ENCODE results near the gene COLEC12.

COLEC12 gene

GRCh38 chr18:350953-351572 is 149.4 kb downstream of the COLEC12 start:
- Mint-ChIP-seq H3K36me3 (no peaks in the 10 kb centered on the region), H3K9me3 (ENCODE audit: low read depth) (no peaks in the 10 kb centered on the region), H3K27me3 (peaks cover 10% of the 10 kb centered on the region), H3K4me1 (ENCODE audit: low read depth) (no peaks in the 10 kb centered on the region), H3K4me3 (no peak overlapping the region), H3K27ac (no peak overlapping the region)

- H3K4me3 Mint-ChIP-seq: no peak overlapping the region
- H3K27ac Mint-ChIP-seq: no peak overlapping the region
- H3K4me1 Mint-ChIP-seq (ENCODE audit: low read depth): no peaks in the 10 kb centered on the region
- H3K9me3 Mint-ChIP-seq (ENCODE audit: low read depth): no peaks in the 10 kb centered on the region
- peaks cover 11% of the 10 kb centered on the region for H3K27me3 Mint-ChIP-seq
- no peaks in the 10 kb centered on the region for H3K36me3 Mint-ChIP-seq
Measured at GRCh38 chr18:346600-346999, 153.9 kb downstream of the COLEC12 start.

GRCh38 chr18:341102-341501 is 159.4 kb downstream of the COLEC12 start:
- Mint-ChIP-seq H3K4me1 (ENCODE audit: low read depth) (no peaks in the 10 kb centered on the region), H3K4me3 (no peak overlapping the region), H3K36me3 (no peaks in the 10 kb centered on the region), H3K27me3 (peaks cover 9% of the 10 kb centered on the region), H3K9me3 (ENCODE audit: low read depth) (no peaks in the 10 kb centered on the region), H3K27ac (no peak overlapping the region)

GRCh38 chr18:340044-340443 is 160.5 kb downstream of the COLEC12 start:
- Mint-ChIP-seq H3K4me3 (no peak overlapping the region), H3K27me3 (peaks cover 9% of the 10 kb centered on the region), H3K4me1 (ENCODE audit: low read depth) (no peaks in the 10 kb centered on the region), H3K36me3 (no peaks in the 10 kb centered on the region), H3K27ac (no peak overlapping the region), H3K9me3 (ENCODE audit: low read depth) (no peaks in the 10 kb centered on the region)

GRCh38 chr18:339200-339599 is 161.3 kb downstream of the COLEC12 start:
- H3K9me3 Mint-ChIP-seq (ENCODE audit: low read depth): no peaks in the 10 kb centered on the region
- no peaks in the 10 kb centered on the region for H3K4me1 Mint-ChIP-seq (ENCODE audit: low read depth)
- H3K36me3 Mint-ChIP-seq: no peaks in the 10 kb centered on the region
- peaks cover 8% of the 10 kb centered on the region for H3K27me3 Mint-ChIP-seq
- H3K27ac Mint-ChIP-seq: no peak overlapping the region
- no peak overlapping the region for H3K4me3 Mint-ChIP-seq

- H3K4me1 Mint-ChIP-seq (ENCODE audit: low read depth): no peaks in the 10 kb centered on the region
- H3K27ac Mint-ChIP-seq: no peak overlapping the region
- no peak overlapping the region for H3K4me3 Mint-ChIP-seq
- peaks cover 7% of the 10 kb centered on the region for H3K27me3 Mint-ChIP-seq
- no peaks in the 10 kb centered on the region for H3K9me3 Mint-ChIP-seq (ENCODE audit: low read depth)
- H3K36me3 Mint-ChIP-seq: no peaks in the 10 kb centered on the region
Measured at GRCh38 chr18:336713-337112, 163.8 kb downstream of the COLEC12 start.

- no peaks in the 10 kb centered on the region for H3K9me3 Mint-ChIP-seq (ENCODE audit: low read depth)
- H3K27me3 Mint-ChIP-seq: peaks cover 3% of the 10 kb centered on the region
- no peak overlapping the region for H3K4me3 Mint-ChIP-seq
- H3K4me1 Mint-ChIP-seq (ENCODE audit: low read depth): no peaks in the 10 kb centered on the region
- no peaks in the 10 kb centered on the region for H3K36me3 Mint-ChIP-seq
- no peak overlapping the region for H3K27ac Mint-ChIP-seq
Measured at GRCh38 chr18:335733-336132, 164.8 kb downstream of the COLEC12 start.

- H3K27ac Mint-ChIP-seq: no peak overlapping the region
- H3K4me1 Mint-ChIP-seq (ENCODE audit: low read depth): no peaks in the 10 kb centered on the region
- H3K27me3 Mint-ChIP-seq: peaks cover 2% of the 10 kb centered on the region
- H3K9me3 Mint-ChIP-seq (ENCODE audit: low read depth): no peaks in the 10 kb centered on the region
- H3K36me3 Mint-ChIP-seq: no peaks in the 10 kb centered on the region
- no peak overlapping the region for H3K4me3 Mint-ChIP-seq
Measured at GRCh38 chr18:334575-335132, 165.8 kb downstream of the COLEC12 start.

- Mint-ChIP-seq H3K27ac (no peak overlapping the region), H3K4me3 (no peak overlapping the region), H3K4me1 (ENCODE audit: low read depth) (no peaks in the 10 kb centered on the region), H3K9me3 (ENCODE audit: low read depth) (no peaks in the 10 kb centered on the region), H3K36me3 (no peaks in the 10 kb centered on the region), H3K27me3 (no peaks in the 10 kb centered on the region)
Measured at GRCh38 chr18:332721-333510, 167.6 kb downstream of the COLEC12 start.

- Mint-ChIP-seq H3K27me3 (no peaks in the 10 kb centered on the region), H3K36me3 (no peaks in the 10 kb centered on the region), H3K4me3 (no peak overlapping the region), H3K4me1 (ENCODE audit: low read depth) (no peaks in the 10 kb centered on the region), H3K27ac (no peak overlapping the region), H3K9me3 (ENCODE audit: low read depth) (no peaks in the 10 kb centered on the region)
Measured at GRCh38 chr18:332007-332406, 168.5 kb downstream of the COLEC12 start.

- H3K4me1 Mint-ChIP-seq (ENCODE audit: low read depth): no peaks in the 10 kb centered on the region
- no peaks in the 10 kb centered on the region for H3K9me3 Mint-ChIP-seq (ENCODE audit: low read depth)
- no peaks in the 10 kb centered on the region for H3K27me3 Mint-ChIP-seq
- no peaks in the 10 kb centered on the region for H3K36me3 Mint-ChIP-seq
- H3K27ac Mint-ChIP-seq: no peak overlapping the region
- no peak overlapping the region for H3K4me3 Mint-ChIP-seq
Measured at GRCh38 chr18:331221-331821, 169.2 kb downstream of the COLEC12 start.

- Mint-ChIP-seq H3K4me1 (ENCODE audit: low read depth) (no peaks in the 10 kb centered on the region), H3K36me3 (no peaks in the 10 kb centered on the region), H3K27ac (no peak overlapping the region), H3K27me3 (no peaks in the 10 kb centered on the region), H3K4me3 (no peak overlapping the region), H3K9me3 (ENCODE audit: low read depth) (no peaks in the 10 kb centered on the region)
Measured at GRCh38 chr18:328928-329327, 171.6 kb downstream of the COLEC12 start.

- H3K4me1 Mint-ChIP-seq (ENCODE audit: low read depth): peaks cover 7% of the 10 kb centered on the region
- H3K27ac Mint-ChIP-seq: no peak overlapping the region
- no peaks in the 10 kb centered on the region for H3K36me3 Mint-ChIP-seq
- H3K27me3 Mint-ChIP-seq: no peaks in the 10 kb centered on the region
- no peaks in the 10 kb centered on the region for H3K9me3 Mint-ChIP-seq (ENCODE audit: low read depth)
- no peak overlapping the region for H3K4me3 Mint-ChIP-seq
Measured at GRCh38 chr18:326846-327245, 173.7 kb downstream of the COLEC12 start.

- H3K36me3 Mint-ChIP-seq: no peaks in the 10 kb centered on the region
- H3K27ac Mint-ChIP-seq: no peak overlapping the region
- H3K27me3 Mint-ChIP-seq: no peaks in the 10 kb centered on the region
- no peaks in the 10 kb centered on the region for H3K9me3 Mint-ChIP-seq (ENCODE audit: low read depth)
- H3K4me1 Mint-ChIP-seq (ENCODE audit: low read depth): peaks cover 7% of the 10 kb centered on the region
- H3K4me3 Mint-ChIP-seq: no peak overlapping the region
Measured at GRCh38 chr18:323253-323622, 177.3 kb downstream of the COLEC12 start.

- Mint-ChIP-seq H3K27ac (no peak overlapping the region), H3K9me3 (ENCODE audit: low read depth) (no peaks in the 10 kb centered on the region), H3K36me3 (no peaks in the 10 kb centered on the region), H3K4me3 (no peak overlapping the region), H3K4me1 (ENCODE audit: low read depth) (peaks cover 7% of the 10 kb centered on the region), H3K27me3 (no peaks in the 10 kb centered on the region)
Measured at GRCh38 chr18:321865-322467, 178.5 kb downstream of the COLEC12 start.
